Activated CD4-positive, alpha-beta T cell treated with anti-CD3 and anti-CD28 coated beads, Interleukin-2, amount 10 ng/mL, durations not matched to agents 24 days and 14 days (primary cell): ENCODE data around the gene PDIA2. TPM values are rescaled to one million over a fixed set of nuclear protein-coding genes. Genes with fewer than 3 reads are reported as not detected.
A peak's percentile ranks its signal among the peaks of the same experiment; 100 is the strongest.
"Not testable (repeated sequence)": the region's sequence is repeated elsewhere in the genome, so short reads cannot be mapped to it uniquely, and the experiment has no call there.

Experiments used
- DNase-seq: peaks from one replicate; pipeline ENCODE4 v3.0.0; 2022
- H3K27ac Mint-ChIP-seq: one replicate; pipeline ENCODE4 v1.8.0; 2022; ENCODE audit warnings: mild to moderate bottlenecking, mixed read lengths
- H3K27me3 Mint-ChIP-seq: one replicate; pipeline ENCODE4 v1.8.0; 2022; ENCODE audit warnings: mixed read lengths
- H3K36me3 Mint-ChIP-seq: one replicate; pipeline ENCODE4 v1.8.0; 2022; ENCODE audit warnings: low read depth, mild to moderate bottlenecking, mixed read lengths
- H3K4me1 Mint-ChIP-seq: one replicate; pipeline ENCODE4 v1.8.0; 2021; ENCODE audit warnings: mixed read lengths
- H3K4me3 Mint-ChIP-seq: one replicate; pipeline ENCODE4 v1.8.0; 2022; ENCODE audit warnings: mild to moderate bottlenecking, moderate library complexity, mixed read lengths
- H3K9me3 Mint-ChIP-seq: one replicate; pipeline ENCODE4 v1.8.0; 2021; ENCODE audit warnings: mixed read lengths
- intact Hi-C: fragments of 100-400 bp; cut with micrococcal nuclease; formaldehyde crosslinking; loops from one replicate; pipeline ENCODE4 v1.15.1; 2023
- total RNA-seq: library from RNA; stranded (reverse); gene quantifications from 2 replicates; pipeline ENCODE4 v1.2.3, GENCODE V29; 2022

Gene PDIA2
- total RNA-seq, 1 donor from 2014 or later, result not detected

DNA sequence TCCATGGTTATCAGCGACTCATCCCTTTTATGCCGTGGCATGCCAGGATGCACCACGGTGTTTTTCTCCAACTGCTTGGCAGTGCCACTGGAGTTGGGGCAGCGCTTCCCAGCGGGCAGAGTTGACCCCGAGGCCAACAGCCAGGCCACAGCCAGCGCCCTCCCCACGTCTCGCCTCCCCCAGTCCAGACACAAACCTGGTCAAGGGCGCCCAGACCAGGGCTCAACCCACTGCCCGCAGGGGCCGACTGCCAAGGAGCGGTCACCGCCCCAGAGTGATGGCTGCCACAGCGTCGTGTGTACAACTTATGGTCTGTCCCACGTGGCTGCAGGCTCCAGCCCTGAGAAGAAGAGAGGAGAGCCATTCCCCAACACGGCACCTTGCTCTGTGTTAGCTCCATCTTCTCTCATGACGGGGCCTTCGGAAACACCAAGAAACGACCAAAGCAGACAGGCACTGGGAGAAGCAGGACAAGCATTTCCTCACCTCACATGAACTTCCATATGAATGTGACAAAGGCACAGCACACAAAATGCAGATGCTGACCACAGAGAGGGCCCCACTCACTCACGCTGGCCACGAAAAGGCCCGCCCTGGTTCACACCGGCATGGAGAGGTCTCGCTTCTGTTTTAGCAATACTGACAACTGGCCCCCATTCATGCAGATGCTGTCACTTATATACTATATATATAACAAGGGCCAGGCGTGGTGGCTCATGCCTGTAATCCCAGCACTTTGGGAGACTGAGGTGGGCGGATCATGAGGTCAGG is 42.6 kb downstream of the PDIA2 start:
- Mint-ChIP-seq H3K4me3 (peak overlapping the region; percentile 71), H3K4me1 (peaks cover 27% of the 10 kb centered on the region), H3K27ac (peak overlapping the region; percentile 63), H3K36me3 (peaks cover 7% of the 10 kb centered on the region), H3K27me3 (no peaks in the 10 kb centered on the region), H3K9me3 (no peaks in the 10 kb centered on the region)
- intact Hi-C loops, result loop anchor here (2.0 kb wide), 1 partner anchor 25 kb away; no protein-coding TSS in a partner anchor
- no peak for DNase-seq

- Mint-ChIP-seq H3K36me3 (peaks cover 4% of the 10 kb centered on the region), H3K4me3 (no peak overlapping the region), H3K9me3 (no peaks in the 10 kb centered on the region), H3K4me1 (peaks cover 12% of the 10 kb centered on the region), H3K27ac (no peak overlapping the region), H3K27me3 (no peaks in the 10 kb centered on the region)
- intact Hi-C loops, result no loop called here
- no peak for DNase-seq
Measured at GRCh38 chr16:330741-331140, 47.8 kb downstream of the PDIA2 start.

- peaks cover 14% of the 10 kb centered on the region for H3K4me1 Mint-ChIP-seq
- H3K27me3 Mint-ChIP-seq, H3K9me3 Mint-ChIP-seq, DNase-seq, H3K27ac Mint-ChIP-seq, intact Hi-C loops, H3K4me3 Mint-ChIP-seq, H3K36me3 Mint-ChIP-seq: not testable (repeated sequence)
Measured at GRCh38 chr16:331181-331814, 48.3 kb downstream of the PDIA2 start.

- peaks cover 10% of the 10 kb centered on the region for H3K4me1 Mint-ChIP-seq
- no peaks in the 10 kb centered on the region for H3K27me3 Mint-ChIP-seq
- DNase-seq, result no peak
Measured at GRCh38 chr16:333406-334094, 50.6 kb downstream of the PDIA2 start.

GRCh38 chr16:334164-334832 is 51.3 kb downstream of the PDIA2 start:
- H3K36me3 Mint-ChIP-seq, H3K27ac Mint-ChIP-seq, H3K4me3 Mint-ChIP-seq, DNase-seq, H3K27me3 Mint-ChIP-seq, H3K9me3 Mint-ChIP-seq, intact Hi-C loops: not testable (repeated sequence)
- peaks cover 12% of the 10 kb centered on the region for H3K4me1 Mint-ChIP-seq

More at GRCh38 chr16:333406-334094, 50.6 kb downstream of the PDIA2 start:
- Mint-ChIP-seq H3K4me3 (no peak overlapping the region), H3K9me3 (no peaks in the 10 kb centered on the region), H3K36me3 (peaks cover 4% of the 10 kb centered on the region), H3K27ac (no peak overlapping the region)
- intact Hi-C loops, result no loop called here

DNA sequence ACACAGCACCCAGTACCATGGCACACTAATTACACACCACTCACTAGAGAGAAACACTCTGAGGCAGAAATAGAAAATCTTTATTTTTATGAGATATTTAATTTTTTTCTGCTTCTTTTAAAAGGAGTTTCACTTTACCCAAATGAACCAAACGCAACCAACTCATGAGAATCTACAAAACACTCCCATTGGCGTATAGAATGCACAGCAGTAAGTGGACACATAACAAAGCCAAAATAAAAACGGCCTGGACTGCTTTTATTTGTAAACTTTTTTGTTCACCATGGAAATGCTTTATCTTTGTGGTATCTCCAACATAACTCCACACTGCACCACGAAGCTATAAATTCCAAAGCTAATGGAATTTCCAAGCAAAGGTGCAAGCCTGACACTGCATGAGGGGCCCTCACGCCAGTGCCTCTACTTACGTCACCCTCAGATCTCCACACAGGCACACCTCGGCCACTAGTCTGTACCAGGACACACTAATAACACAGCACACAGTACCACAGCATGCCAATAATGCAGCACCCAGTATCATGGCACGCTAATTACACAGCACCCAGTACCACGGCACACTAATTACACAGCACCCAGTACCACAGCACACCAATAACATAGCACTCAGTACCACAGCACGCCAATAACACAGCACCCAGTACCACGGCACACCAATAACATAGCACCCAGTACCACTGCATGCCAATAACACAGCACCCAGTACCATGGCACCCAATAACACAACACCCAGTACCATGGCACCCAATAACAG is 52.1 kb downstream of the PDIA2 start:
- H3K9me3 Mint-ChIP-seq, H3K27ac Mint-ChIP-seq, H3K36me3 Mint-ChIP-seq, H3K27me3 Mint-ChIP-seq, DNase-seq, intact Hi-C loops, H3K4me3 Mint-ChIP-seq: not testable (repeated sequence)
- H3K4me1 Mint-ChIP-seq, result peaks cover 18% of the 10 kb centered on the region

DNA sequence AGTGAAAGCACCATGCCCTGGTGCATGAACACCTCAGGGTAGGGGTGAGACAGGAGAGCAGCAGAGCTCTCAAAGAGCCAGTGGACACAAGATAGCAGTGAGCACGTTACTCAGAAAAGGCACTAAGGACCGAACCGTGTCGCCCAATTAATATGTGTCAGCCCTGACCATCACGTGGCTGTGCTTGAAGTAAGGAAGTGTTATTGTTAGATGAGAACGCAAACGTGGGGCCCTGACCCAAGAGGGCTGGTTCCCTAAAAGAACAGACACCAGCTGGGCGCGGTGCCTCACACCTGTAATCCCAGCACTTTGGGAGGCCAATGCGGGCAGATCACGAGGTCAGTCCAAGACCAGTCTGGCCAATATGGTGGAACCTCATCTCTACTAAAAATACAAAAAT is 53.3 kb downstream of the PDIA2 start:
- H3K27ac Mint-ChIP-seq, result no peak overlapping the region
- intact Hi-C loops, result no loop called here
- no peaks in the 10 kb centered on the region for H3K27me3 Mint-ChIP-seq
- no peaks in the 10 kb centered on the region for H3K36me3 Mint-ChIP-seq
- H3K9me3 Mint-ChIP-seq, result no peaks in the 10 kb centered on the region
- no peak overlapping the region for H3K4me3 Mint-ChIP-seq
- peaks cover 23% of the 10 kb centered on the region for H3K4me1 Mint-ChIP-seq
- DNase-seq, result no peak

Other genes starting within 250 kb of the PDIA2 start
- 88.9 and 89.8 TPM in 2 replicates for gene POLR3K, start 229.6 kb upstream of the PDIA2 start, total RNA-seq
- gene SNRNP25, start 229.3 kb upstream of the PDIA2 start, total RNA-seq, result 97.7 and 99.9 TPM in 2 replicates
- 0.26 and 0.76 TPM in 2 replicates for gene RHBDF1, start 210.5 kb upstream of the PDIA2 start, total RNA-seq
- gene MPG, start 204.9 kb upstream of the PDIA2 start, total RNA-seq, result 68.4 and 72.6 TPM in 2 replicates
- 52.9 and 53.8 TPM in 2 replicates for gene NPRL3, start 144.5 kb upstream of the PDIA2 start, total RNA-seq
- not detected in 2 replicates for gene HBZ, start 130.5 kb upstream of the PDIA2 start, total RNA-seq
- gene HBM, start 117.2 kb upstream of the PDIA2 start, total RNA-seq, result not detected in 2 replicates
- 0.33 TPM in 1 of 2 replicates, not detected in the other for gene HBA2, start 110.3 kb upstream of the PDIA2 start, total RNA-seq
- not detected in 2 replicates for gene HBA1, start 106.5 kb upstream of the PDIA2 start, total RNA-seq
- 0.69 and 1.6 TPM in 2 replicates for gene HBQ1, start 102.7 kb upstream of the PDIA2 start, total RNA-seq
- 82.3 and 87.9 TPM in 2 replicates for gene LUC7L, start 53.7 kb upstream of the PDIA2 start, total RNA-seq
- 17.3 and 18.6 TPM in 2 replicates for gene FAM234A, start 48.3 kb upstream of the PDIA2 start, total RNA-seq
- gene RGS11, start 7.2 kb upstream of the PDIA2 start, total RNA-seq, result 0.14 TPM in 1 of 2 replicates, not detected in the other
- gene ARHGDIG, start 2.6 kb upstream of the PDIA2 start, total RNA-seq, result not detected in 2 replicates
- 26.7 and 27.9 TPM in 2 replicates for gene AXIN1, start 69.6 kb downstream of the PDIA2 start, total RNA-seq
- gene MRPL28, start 87.4 kb downstream of the PDIA2 start, total RNA-seq, result 106 and 109 TPM in 2 replicates
- gene PGAP6, start 98.8 kb downstream of the PDIA2 start, total RNA-seq, result 34.1 and 37.8 TPM in 2 replicates
- gene NME4, start 114.0 kb downstream of the PDIA2 start, total RNA-seq, result 64.3 and 64.8 TPM in 2 replicates
- 17.6 and 18.5 TPM in 2 replicates for gene DECR2, start 118.7 kb downstream of the PDIA2 start, total RNA-seq
- 40.2 and 40.5 TPM in 2 replicates for gene RAB11FIP3, start 142.5 kb downstream of the PDIA2 start, total RNA-seq
- gene CAPN15, start 244.5 kb downstream of the PDIA2 start, total RNA-seq, result 121 and 124 TPM in 2 replicates